GM19193 (cell line): Measurements from ENCODE around the gene TRIM40.
A peak's percentile ranks its signal among the peaks of the same experiment; 100 is the strongest.

Experiments used
- POLR2A ChIP-seq: IDR thresholded peaks from 4 replicates; pipeline ENCODE4 v1.6.1; 2011; ENCODE audit not compliant: insufficient read depth, insufficient read length; ENCODE audit errors: extremely low read depth

The TRIM40 gene

DNA sequence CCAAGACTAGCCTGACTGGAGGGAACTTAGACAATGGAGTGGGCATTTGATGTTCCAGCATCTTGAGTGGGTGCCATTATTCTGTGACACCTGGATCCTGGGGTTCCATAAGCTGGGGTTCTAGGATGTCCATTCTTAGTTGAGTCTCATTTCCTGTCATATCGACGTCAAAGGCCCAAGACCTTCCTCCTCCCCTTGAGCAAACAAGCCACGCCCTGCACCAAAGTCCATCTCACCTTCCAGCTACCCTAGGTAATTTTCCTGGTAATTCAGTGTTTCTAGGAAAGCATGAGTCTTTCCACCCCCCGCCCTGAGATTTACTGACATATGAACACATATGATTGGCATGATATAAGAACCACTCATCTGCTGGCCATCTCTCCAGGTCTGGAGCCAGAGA, at the start of gene TRIM40:
Gene TRIM40, plus strand, starts transcription at position 384 of the 400 bp plus-strand sequence. CDS start 897 bp downstream, outside the sequence.
- no peak for TF ChIP-seq POLR2A

- TF ChIP-seq POLR2A: no peak
Observed at GRCh38 chr6:30087876-30088275, 48.1 kb upstream of the TRIM40 start.

DNA sequence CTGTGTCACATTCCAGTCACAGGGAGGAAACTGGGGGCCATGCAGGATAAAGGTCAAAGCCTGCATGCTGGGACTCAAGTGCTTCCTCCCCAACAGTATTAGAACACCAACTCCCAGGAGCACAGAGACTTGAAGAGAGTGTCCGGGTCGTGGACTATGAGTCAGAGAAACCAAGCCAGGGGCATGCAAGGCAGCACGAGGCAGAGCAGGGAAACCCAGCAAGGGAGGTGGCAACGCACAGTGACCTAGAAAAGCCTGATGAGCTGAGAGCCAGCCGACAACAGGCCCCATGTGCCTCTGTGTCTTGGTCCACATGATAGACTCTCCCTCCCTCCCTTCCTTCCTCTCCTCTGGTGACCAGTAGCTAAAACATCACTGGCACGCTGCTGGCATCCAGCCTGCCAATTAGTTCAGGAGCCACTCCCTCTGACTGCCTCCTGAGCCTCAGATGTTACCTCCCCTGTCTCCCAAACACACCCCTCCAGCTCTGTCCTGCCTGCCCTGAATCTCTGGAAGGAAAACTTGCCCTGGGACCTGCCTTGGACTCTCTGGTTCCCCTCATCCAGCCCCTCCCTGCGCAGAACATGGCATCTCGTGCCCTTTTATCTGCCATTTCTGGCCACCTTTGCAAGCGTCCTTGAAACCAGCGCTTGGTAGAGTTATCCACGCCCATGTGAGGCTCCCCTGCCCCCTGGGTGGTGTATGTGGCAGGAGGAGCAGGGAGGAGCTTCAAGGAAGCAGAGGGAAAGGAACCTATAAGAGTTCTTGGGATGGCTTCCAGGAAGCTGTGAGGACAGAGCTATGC, 44.2 kb upstream of the TRIM40 start:
- TF ChIP-seq POLR2A: no peak

- no peak for TF ChIP-seq POLR2A
Observed at GRCh38 chr6:30092852-30093543, 42.9 kb upstream of the TRIM40 start.

- TF ChIP-seq POLR2A: no peak
Observed at GRCh38 chr6:30093951-30094661, 41.8 kb upstream of the TRIM40 start.

- TF ChIP-seq POLR2A: no peak
Observed at GRCh38 chr6:30096829-30097228, 39.1 kb upstream of the TRIM40 start.

DNA sequence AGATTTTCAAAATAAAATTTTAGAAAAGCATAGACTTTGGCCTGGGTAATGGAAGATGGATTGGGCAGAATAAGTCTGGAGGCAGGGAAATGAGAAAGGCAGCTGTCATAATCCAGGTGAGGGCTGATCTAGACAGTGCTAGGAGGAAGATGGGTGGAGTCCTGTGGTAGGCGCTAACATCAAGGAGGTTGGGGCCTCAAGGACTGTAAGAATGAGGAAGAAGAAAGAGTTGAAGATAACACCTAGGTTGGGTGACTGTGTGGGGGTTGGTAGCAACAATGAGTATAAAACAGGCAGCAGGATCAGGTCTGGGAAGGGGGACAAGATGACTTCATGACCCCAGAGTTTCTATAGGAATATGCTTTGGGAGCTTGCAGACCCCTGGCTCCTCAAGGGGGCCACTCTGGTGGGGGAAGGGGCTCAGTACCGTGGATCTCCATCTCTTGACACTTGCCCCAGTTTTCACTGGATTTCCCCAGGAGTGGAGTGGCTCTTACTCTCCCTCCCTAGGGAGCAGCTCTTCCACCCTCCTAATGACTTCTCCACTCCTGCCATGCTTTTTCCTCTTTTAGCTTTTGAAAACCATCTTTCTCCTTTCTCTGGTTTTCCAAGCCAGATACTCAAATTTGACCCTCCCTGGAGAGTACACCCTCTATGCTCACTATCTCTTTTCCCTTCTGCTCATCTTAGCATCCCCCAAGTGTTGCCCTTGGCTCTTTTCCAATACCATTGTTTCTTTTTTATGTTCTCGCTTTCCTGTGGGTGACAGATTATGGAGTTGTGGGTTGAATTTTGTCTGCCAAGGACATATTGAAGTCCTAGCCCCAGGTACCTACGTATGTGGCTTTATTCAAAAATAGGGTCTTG, 37.8 kb upstream of the TRIM40 start:
- no peak for TF ChIP-seq POLR2A

- no peak for TF ChIP-seq POLR2A
Observed at GRCh38 chr6:30100154-30100553, 35.8 kb upstream of the TRIM40 start.

- no peak for TF ChIP-seq POLR2A
Observed at GRCh38 chr6:30100585-30101443, 35.1 kb upstream of the TRIM40 start.

GRCh38 chr6:30101444-30102413, 34.2 kb upstream of the TRIM40 start:
- peak; percentile 36 for TF ChIP-seq POLR2A

- no peak for TF ChIP-seq POLR2A
Observed at GRCh38 chr6:30102414-30102969, 33.4 kb upstream of the TRIM40 start.

- no peak for TF ChIP-seq POLR2A
Observed at GRCh38 chr6:30102970-30103871, 32.7 kb upstream of the TRIM40 start.

DNA sequence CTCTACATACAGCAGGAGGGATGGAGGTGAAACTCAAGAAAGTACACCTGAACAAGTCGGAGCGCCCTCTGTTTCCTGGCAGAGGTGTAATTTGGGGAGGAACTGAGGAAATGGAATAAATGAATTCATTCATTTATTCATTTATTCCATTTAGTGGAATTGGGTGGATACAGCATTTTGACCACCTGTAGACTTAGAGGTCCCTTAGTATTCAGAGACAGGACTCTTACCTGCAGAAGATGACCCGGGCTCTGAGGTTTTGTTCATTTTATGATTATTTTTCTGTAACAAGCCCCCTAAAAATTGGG, 32.1 kb upstream of the TRIM40 start:
- no peak for TF ChIP-seq POLR2A
